DOHH2 (cell line): ENCODE measurements around the gene PML.

ENCODE experiments used
- EZH2phosphoT487 ChIP-seq: fragments of 200-600 bp; sonication (generic); IDR thresholded peaks from 2 replicates; pipeline ENCODE4 v1.6.1; 2017; ENCODE audit warnings: borderline replicate concordance, mild to moderate bottlenecking, antibody characterized with exemption, low read length, moderate library complexity, mixed read lengths
- TF ChIP-seq, protein P1 (sequence below): fragments of 200-600 bp; sonication (generic); IDR thresholded peaks from one replicate; pipeline ENCODE4 v1.5.1; 2014; ENCODE audit warnings: antibody characterized with exemption, mild to moderate bottlenecking, low read depth, low read length; ENCODE audit not compliant: poor library complexity, severe bottlenecking

DNA sequence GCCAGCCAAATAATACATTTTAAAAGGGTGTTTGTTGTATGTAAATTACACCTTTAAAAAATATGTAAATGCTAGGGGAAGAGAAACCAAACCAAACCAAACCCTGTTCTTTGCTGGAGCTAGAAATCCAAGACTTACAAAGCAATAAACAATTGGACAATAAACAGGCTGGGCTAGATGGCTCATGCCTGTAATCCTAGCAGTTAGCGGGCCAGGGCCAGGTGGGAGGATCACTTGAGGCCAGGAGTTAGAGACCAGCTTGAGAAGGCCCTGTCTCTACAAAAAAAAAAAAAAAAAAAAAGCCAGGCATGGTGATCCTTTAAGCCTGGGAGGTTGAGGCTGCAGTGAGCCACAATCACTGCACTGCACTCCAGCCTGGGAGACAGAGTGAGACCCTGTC lies 14.9 kb upstream of the PML start:
- TF ChIP-seq, protein P1, sequence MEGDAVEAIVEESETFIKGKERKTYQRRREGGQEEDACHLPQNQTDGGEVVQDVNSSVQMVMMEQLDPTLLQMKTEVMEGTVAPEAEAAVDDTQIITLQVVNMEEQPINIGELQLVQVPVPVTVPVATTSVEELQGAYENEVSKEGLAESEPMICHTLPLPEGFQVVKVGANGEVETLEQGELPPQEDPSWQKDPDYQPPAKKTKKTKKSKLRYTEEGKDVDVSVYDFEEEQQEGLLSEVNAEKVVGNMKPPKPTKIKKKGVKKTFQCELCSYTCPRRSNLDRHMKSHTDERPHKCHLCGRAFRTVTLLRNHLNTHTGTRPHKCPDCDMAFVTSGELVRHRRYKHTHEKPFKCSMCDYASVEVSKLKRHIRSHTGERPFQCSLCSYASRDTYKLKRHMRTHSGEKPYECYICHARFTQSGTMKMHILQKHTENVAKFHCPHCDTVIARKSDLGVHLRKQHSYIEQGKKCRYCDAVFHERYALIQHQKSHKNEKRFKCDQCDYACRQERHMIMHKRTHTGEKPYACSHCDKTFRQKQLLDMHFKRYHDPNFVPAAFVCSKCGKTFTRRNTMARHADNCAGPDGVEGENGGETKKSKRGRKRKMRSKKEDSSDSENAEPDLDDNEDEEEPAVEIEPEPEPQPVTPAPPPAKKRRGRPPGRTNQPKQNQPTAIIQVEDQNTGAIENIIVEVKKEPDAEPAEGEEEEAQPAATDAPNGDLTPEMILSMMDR, result no peak
- no peak for TF ChIP-seq EZH2phosphoT487
